ENCODE results near the gene YY1. TPM values are rescaled to one million over a fixed set of nuclear protein-coding genes. Genes with fewer than 3 reads are reported as not detected.
"Not testable (repeated sequence)": the region's sequence is repeated elsewhere in the genome, so short reads cannot be mapped to it uniquely, and the experiment has no call there.

Gene YY1
- total RNA-seq, 2 donors from 2014 or later, result 75.5 to 77.9 TPM

DNA sequence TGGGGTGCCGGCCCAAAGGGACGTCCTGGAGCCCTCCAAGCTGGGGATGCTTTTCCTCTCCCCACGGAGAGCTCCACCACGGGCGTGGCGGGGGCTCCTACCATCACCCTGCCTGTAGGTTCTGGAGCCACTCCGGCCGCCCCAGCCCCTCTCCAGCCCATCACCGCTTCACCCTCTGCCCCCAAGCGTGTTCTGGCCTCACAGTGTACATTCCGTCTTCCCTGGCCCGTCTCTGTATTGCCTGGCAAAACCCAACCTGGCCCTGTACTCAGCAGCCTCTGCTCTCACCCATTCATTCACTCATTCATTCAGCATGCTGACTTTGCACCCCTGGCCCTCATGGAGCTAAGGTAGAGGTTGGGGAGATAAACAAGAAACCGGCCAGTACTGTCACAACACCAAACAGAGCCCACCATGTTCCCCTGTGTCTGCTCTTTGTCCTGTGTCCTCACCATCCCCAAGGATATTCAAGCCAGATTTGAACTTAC lies 47.0 kb downstream of the YY1 start:
- H3K27me3 Mint-ChIP-seq, result no peaks in the 10 kb centered on the region
- H3K4me1 Mint-ChIP-seq, result peaks cover 9% of the 10 kb centered on the region
- H3K36me3 Mint-ChIP-seq (ENCODE audit: low read depth), result no peaks in the 10 kb centered on the region
- no peak for ATAC-seq
- H3K27ac Mint-ChIP-seq, result peak overlapping the region; percentile 65
- no peaks in the 10 kb centered on the region for H3K9me3 ChIP-seq (ENCODE audit: control insufficient read depth, low read length, poor library complexity, severe bottlenecking)
- no peak for DNase-seq
- peak overlapping the region; percentile 88 for H3K4me3 Mint-ChIP-seq

DNA sequence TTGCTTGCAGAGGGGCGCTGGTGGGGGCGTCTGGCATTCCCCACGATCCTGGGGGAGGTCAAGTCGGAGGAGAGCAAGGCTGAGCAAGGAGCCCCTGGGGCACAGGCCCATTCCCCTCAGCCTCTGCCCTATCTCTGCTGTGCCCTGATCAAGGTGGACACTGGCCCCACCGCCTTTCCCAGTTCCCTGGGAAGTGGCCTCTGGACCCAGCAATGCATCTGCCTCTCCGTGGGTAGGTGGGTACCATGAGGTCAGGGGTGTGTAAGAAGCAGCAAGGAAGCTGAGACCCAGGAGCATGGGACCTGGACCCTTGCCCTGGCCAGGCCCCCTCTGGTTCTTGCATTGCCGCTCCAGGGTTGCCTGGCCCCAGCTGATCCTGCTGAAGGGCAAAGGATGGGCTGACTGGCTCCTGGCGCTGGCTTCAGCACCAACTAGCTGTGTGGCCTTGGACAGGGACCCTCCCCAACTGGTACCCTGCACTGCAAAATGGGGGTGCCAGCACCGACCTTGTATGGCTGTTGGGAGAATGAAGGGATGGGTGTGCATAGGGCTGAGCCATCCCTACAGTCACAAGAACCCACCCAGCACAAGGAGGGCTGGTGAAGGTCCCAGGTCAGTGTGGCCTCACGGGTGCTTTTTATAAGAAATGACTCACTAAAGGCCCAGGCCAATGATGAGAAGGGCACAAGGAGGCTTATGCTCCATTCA lies 47.7 kb downstream of the YY1 start:
- no peak for DNase-seq
- no peak for ATAC-seq
- H3K9me3 ChIP-seq (ENCODE audit: control insufficient read depth, low read length, poor library complexity, severe bottlenecking), result no peaks in the 10 kb centered on the region

DNA sequence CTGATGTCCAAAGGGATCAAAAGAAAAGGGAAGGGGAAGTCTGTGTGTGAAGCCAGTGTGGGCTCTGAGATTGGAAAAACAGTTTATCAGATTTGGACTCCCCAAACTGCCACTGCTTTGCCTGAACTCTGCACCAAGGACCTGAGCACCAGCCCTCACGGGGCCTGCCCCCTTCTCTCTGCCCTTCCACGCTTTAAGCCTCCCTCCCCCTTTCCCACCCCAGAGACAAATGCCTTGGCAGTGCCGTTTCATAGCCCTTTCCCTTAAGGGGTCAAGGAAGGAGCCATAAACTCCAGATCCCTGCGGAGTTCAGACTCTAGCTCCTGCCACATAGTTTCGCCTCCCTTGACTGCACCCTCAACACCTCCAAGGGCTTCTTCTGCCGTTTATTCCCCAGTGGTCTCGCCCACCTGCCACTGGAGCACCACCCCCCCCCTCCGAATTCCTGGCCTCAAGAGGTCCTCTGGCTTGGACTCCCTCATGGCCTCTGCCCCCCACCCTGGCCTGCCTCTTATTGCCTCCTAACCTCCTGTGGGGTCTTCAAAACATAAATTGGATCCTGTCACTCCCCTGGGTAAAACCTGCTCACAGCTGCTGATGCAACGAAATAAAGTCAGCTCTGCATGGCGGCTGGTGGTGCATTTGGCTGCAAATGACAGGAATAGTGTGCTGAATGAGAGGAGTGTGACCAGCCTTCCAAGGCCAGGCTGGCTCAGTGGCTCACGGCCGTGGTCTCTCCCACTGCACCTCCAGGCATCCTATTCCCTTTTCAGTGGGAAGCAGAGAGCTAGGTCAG lies 48.5 kb downstream of the YY1 start:
- Mint-ChIP-seq H3K4me1 (peaks cover 9% of the 10 kb centered on the region), H3K4me3 (no peak overlapping the region), H3K36me3 (ENCODE audit: low read depth) (no peaks in the 10 kb centered on the region), H3K27me3 (no peaks in the 10 kb centered on the region), H3K27ac (no peak overlapping the region)
- ATAC-seq (no peak), DNase-seq (no peak)
- no peaks in the 10 kb centered on the region for H3K9me3 ChIP-seq (ENCODE audit: control insufficient read depth, low read length, poor library complexity, severe bottlenecking)

More for the DNA sequence above, 47.7 kb downstream of the YY1 start:
- peak overlapping the region; percentile 65 for H3K27ac Mint-ChIP-seq
- peak overlapping the region; percentile 88 for H3K4me3 Mint-ChIP-seq
- H3K27me3 Mint-ChIP-seq, result no peaks in the 10 kb centered on the region
- no peaks in the 10 kb centered on the region for H3K36me3 Mint-ChIP-seq (ENCODE audit: low read depth)
- H3K4me1 Mint-ChIP-seq, result peaks cover 9% of the 10 kb centered on the region

DNA sequence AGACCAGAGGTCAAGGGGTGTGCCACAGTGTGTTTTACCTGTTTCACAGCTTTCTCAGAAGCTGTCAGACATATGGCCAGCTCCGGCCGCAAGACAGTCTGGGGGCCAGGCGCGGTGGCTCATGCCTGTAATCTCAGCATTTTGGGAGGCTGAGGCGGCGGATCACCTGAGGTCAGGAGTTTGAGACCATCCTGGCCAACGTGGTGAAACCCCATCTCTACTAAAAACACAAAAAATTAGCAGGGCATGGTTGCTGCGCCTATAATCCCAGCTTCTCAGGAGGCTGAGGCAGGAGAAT lies 49.0 kb downstream of the YY1 start:
- H3K9me3 ChIP-seq (ENCODE audit: control insufficient read depth, low read length, poor library complexity, severe bottlenecking); H3K27me3 Mint-ChIP-seq; ATAC-seq; H3K36me3 Mint-ChIP-seq (ENCODE audit: low read depth); DNase-seq; H3K4me3 Mint-ChIP-seq; H3K27ac Mint-ChIP-seq; H3K4me1 Mint-ChIP-seq: not testable (repeated sequence)

DNA sequence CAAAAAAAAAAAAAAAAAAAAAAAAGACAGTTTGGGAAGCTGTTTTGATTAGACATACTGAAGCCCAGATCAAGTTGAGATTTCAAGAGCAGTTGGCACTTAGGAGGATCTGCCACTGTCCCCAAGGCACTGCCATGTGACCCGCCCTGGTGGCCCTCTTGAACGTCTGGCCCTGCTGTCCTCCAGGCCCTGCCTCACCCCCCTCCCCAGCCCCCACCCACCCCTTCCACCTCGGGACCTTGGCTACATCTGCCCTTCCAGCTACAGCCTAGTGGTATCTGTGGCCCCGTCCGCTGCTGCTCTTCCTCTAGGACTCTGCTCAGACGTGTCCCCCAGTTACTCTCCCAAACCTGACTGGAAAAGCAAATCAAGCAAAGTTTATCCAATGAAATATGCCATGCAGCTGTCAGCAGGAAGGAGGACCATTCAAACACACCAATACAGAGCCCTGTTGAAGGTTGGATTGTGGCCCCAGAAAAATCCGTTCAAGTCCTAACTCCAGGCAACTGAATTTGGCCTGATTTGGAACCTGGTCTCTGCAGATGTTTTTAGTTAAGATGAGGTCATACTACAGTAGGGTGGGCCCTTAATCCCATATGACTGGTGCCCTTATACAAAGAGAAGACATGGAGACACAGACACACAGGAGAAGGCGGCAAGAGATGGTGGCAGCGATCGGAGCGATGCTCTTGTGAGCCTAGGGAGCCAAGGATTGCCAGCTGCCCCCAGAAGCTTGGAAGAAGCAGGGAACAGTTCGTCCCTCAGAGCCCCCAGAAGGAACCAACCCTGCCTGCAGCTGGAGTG lies 49.6 kb downstream of the YY1 start:
- Mint-ChIP-seq H3K4me1 (peaks cover 9% of the 10 kb centered on the region), H3K27ac (no peak overlapping the region), H3K4me3 (peak overlapping the region; percentile 7), H3K36me3 (ENCODE audit: low read depth) (no peaks in the 10 kb centered on the region), H3K27me3 (no peaks in the 10 kb centered on the region)
- no peaks in the 10 kb centered on the region for H3K9me3 ChIP-seq (ENCODE audit: control insufficient read depth, low read length, poor library complexity, severe bottlenecking)
- no peak for ATAC-seq
- no peak for DNase-seq

DNA sequence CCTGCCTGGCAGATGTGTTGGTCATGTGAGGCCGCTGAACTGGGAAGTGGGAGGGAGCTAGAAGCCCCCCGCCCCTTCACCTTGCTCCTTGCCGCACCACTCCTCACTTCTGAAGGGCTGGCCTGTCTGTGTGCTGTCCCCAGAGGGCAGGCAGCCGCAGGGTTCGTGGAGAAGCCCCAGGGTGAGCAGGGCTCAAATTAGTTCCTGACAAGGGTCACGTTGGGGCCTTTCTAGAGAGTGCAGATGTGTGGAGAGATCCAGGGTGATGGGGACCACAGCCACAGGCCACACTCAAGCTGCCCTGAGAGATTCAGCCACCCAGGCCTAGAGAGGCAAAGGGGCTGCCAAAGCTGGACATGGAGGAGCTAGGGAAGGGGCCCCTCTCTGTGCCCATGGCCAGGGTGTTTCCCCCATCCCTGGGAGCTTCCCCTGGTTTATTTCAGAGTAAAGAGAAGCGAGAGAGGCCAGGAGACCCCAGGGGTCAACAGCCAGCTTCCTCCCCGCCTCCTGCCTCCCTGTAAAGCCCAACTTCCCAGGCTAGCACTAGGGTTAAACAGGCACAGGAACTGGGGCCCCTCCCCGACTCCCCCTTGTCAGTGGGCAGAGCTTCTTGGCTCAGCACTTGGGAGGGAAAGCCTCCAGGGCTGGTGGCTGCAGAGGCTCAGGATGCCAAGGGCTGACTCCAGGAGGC lies 51.1 kb downstream of the YY1 start:
- H3K9me3 ChIP-seq (ENCODE audit: control insufficient read depth, low read length, poor library complexity, severe bottlenecking), result no peaks in the 10 kb centered on the region
- Mint-ChIP-seq H3K27ac (peak overlapping the region; percentile 34), H3K4me3 (no peak overlapping the region), H3K36me3 (ENCODE audit: low read depth) (no peaks in the 10 kb centered on the region), H3K4me1 (peaks cover 3% of the 10 kb centered on the region), H3K27me3 (no peaks in the 10 kb centered on the region)
- ATAC-seq, result no peak
- no peak for DNase-seq

DNA sequence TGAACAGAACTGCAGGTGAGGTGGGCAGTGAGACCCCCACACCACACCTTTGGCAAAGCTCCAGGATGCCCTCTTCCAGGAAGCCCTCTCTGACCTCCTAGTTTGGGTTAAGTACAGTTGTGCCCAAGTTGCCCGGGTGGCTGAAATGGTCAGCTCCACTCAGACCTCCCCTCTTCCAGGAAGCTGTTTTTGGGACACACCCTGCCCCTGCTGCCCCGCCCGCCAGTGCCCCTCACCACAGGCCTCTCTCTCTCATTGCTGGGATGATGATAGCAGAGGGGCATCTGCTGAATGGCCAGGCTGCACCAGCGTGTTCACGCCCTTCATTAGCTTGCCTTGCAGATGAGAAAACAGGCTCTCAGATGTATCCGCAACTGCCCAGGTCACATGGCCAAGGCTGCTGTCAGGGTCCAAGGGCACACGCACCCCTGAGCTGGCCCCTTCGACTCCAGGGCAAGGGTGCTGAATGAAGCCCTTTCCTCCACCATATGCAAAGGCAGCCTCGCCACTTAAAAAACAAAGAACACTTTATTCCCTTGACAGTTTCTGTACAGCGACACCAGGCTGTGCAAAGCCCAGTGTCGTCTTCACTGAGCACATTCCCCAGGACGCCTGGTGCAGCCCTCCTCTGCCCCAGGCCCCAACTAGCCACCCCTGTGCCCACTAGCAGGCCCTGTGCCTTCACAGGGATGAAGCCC lies 51.8 kb downstream of the YY1 start:
- no peaks in the 10 kb centered on the region for H3K27me3 Mint-ChIP-seq

DNA sequence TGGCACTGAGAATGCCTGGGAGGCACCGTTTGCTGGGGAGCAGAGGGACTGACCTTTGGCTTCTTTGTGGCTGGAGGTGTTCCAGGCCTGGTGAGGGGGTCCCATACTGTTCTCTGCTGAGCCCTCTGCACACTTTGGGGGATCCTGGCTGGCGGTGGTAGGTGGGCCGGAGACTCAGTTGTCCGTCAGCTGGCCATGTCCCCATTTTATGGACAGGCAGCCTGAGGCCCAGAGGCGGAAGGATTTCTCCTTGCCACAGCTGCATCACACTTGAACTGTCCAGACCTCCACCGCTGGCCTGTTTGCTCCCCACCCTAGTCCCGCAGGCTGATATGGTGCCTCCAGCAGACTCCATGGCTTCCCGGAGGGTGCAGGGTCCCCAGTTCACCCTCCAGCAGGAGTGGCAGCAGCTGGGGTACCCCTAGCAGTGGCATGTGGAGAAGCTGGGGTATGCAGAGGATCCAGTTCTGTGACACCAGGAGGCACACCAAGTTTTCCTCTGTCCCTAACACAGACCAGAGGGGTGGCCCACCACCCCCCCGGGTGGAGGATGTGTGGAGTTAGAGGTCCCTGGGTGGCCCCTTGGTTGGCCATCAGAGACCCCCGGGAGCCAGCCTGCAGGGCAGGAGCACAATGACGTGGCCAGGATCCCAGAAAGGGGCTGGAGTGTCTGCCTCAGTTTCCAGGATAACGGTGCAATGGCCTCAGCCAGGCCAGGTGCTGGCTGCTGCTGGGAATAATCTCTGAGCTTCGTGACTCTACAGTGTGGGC lies 52.5 kb downstream of the YY1 start:
- ATAC-seq, result no peak
- Mint-ChIP-seq H3K27ac (no peak overlapping the region), H3K4me3 (no peak overlapping the region), H3K27me3 (no peaks in the 10 kb centered on the region), H3K4me1 (no peaks in the 10 kb centered on the region), H3K36me3 (ENCODE audit: low read depth) (no peaks in the 10 kb centered on the region)
- DNase-seq, result no peak
- no peaks in the 10 kb centered on the region for H3K9me3 ChIP-seq (ENCODE audit: control insufficient read depth, low read length, poor library complexity, severe bottlenecking)

More for the DNA sequence above, 51.8 kb downstream of the YY1 start:
- peaks cover 3% of the 10 kb centered on the region for H3K4me1 Mint-ChIP-seq
- H3K4me3 Mint-ChIP-seq, result no peak overlapping the region
- peak overlapping the region; percentile 34 for H3K27ac Mint-ChIP-seq
- no peak for DNase-seq
- H3K36me3 Mint-ChIP-seq (ENCODE audit: low read depth), result no peaks in the 10 kb centered on the region
- ATAC-seq, result no peak
- no peaks in the 10 kb centered on the region for H3K9me3 ChIP-seq (ENCODE audit: control insufficient read depth, low read length, poor library complexity, severe bottlenecking)

DNA sequence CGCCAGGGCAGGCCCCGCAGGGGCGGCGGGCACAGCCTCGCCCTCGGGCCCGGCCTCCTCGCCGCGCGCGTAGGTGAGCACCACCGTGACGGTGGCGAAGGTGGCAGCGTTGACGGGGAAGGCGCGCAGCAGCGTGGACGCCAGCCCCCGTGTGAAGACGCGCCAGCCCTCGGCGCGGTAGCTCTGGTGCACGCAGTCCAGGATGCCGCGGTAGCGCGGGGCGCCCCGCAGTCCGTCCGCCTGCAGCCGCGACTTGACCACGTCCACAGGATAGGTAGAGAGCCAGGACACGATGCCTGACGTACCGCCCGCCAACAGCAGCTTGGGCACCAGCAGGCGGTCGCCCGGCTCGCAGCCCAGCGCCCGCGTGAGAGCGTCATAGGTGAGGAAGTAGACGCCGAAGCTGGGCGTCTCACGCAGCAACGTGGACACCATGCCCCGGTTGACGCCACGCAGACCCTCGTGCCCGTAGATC lies 53.4 kb downstream of the YY1 start:
- DNase-seq, result no peak

DNA sequence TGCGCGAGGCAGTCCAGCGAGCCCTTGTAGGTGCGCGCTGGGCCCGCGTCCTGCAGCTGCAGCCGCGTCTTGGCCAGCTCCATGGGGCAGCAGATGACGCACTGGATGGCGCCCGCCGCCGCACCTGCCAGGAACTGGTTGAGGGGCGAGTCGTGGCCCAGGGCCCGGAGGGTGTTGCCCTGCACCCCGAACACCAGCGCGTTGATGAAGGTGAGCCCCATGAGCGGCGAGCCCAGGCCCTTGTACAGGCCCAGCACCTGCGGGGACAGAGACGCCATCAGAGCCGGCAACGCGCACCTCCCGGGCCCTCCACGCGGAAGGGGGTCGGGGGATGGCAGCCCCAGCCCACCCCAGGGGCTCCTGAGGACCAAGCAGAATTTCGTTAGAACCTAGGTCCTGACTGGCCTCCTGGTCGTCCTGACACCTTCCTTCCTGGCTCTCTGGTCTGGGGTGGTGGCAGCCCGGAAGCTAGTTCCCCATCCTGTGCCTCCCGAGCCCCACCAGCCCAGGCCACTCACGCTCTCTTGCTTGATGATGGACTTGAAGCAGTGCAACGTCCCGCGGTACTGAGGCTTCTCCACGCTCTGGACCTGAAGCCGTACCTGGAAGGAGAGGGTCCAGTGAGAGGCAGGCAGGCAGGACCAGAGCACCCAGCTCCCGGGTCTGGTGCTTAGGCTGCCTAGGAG lies 54.0 kb downstream of the YY1 start:
- Mint-ChIP-seq H3K36me3 (ENCODE audit: low read depth) (no peaks in the 10 kb centered on the region), H3K4me1 (no peaks in the 10 kb centered on the region), H3K27me3 (no peaks in the 10 kb centered on the region), H3K4me3 (no peak overlapping the region), H3K27ac (no peak overlapping the region)
- H3K9me3 ChIP-seq (ENCODE audit: control insufficient read depth, low read length, poor library complexity, severe bottlenecking), result no peaks in the 10 kb centered on the region
- DNase-seq (no peak), ATAC-seq (no peak)

More for the DNA sequence above, 53.4 kb downstream of the YY1 start:
- no peaks in the 10 kb centered on the region for H3K9me3 ChIP-seq (ENCODE audit: control insufficient read depth, low read length, poor library complexity, severe bottlenecking)
- H3K27ac Mint-ChIP-seq, result no peak overlapping the region
- ATAC-seq, result no peak
- H3K36me3 Mint-ChIP-seq (ENCODE audit: low read depth), result no peaks in the 10 kb centered on the region
- H3K4me1 Mint-ChIP-seq, result no peaks in the 10 kb centered on the region
- H3K4me3 Mint-ChIP-seq, result no peak overlapping the region
- H3K27me3 Mint-ChIP-seq, result no peaks in the 10 kb centered on the region

DNA sequence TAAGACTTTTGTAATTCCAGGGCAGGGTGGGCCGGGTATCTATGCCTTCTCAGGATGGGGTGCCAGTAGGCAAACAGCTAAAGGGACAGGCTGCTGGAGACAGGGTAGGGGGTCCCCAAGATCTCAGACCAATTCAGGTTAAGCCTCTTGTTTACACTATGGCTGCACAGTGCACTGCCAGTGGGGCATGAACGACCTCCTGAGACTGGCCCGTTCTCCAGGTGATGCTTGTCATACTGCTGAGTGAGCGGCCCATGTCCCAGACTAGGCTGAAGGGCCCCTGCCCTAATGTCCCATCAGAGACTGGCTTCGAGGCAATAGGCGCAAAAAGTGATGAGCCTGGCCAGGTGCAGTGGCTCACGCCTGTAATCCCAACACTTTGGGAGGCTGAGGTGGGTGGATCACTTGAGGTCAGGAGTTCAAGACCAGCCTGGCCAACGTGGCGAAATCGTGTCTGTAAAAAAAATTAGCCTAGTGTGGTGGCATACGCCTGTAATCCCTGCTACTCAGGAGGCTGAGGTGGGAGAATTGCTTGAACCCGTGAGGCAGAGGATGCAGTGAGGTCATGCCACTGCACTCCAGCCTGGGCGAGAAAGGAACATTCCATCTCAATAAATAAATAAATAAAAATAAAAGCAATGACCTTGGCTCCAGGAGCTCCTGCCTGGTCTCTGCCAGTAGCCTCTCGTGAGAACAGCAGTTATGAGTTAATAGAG lies 54.7 kb downstream of the YY1 start:
- ATAC-seq (no peak), DNase-seq (no peak)
- H3K9me3 ChIP-seq (ENCODE audit: control insufficient read depth, low read length, poor library complexity, severe bottlenecking), result no peaks in the 10 kb centered on the region
- Mint-ChIP-seq H3K36me3 (ENCODE audit: low read depth) (no peaks in the 10 kb centered on the region), H3K27ac (no peak overlapping the region), H3K4me3 (no peak overlapping the region), H3K27me3 (no peaks in the 10 kb centered on the region), H3K4me1 (no peaks in the 10 kb centered on the region)

All from T-helper 17 cell (primary cell).